ENCODE measurements around the gene TMEM248. TPM values are rescaled to one million over a fixed set of nuclear protein-coding genes. Genes with fewer than 3 reads are reported as not detected.

TMEM248 gene
- total and polyA plus RNA-seq, 10 of the 15 experiments (the other 5 are each of a cell fraction or from before 2014, with no cell fraction given) = 6.3 to 93.5 (median 64.9) TPM

DNA sequence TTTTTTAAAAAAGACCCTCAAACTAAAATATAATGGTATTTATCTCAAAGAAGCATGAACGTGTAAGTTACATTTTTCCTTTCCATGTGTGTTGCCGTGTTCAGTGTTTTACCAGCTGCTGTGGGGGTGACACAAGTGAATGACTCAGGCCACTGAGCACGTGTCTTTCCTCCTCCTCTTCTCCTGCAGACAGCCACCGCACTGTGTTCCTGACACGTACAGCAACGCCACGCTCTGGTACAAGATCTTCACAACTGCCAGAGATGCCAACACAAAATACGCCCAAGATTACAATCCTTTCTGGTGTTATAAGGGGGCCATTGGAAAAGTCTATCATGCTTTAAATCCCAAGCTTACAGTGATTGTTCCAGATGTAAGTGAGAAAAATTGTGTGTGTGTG is 29.7 kb downstream of the TMEM248 start (continued):
- no peak for TF ChIP-seq E2F8 (IDR thresholded peaks at IDR 0.05; ENCODE audit: low read depth, partially characterized antibody)

DNA sequence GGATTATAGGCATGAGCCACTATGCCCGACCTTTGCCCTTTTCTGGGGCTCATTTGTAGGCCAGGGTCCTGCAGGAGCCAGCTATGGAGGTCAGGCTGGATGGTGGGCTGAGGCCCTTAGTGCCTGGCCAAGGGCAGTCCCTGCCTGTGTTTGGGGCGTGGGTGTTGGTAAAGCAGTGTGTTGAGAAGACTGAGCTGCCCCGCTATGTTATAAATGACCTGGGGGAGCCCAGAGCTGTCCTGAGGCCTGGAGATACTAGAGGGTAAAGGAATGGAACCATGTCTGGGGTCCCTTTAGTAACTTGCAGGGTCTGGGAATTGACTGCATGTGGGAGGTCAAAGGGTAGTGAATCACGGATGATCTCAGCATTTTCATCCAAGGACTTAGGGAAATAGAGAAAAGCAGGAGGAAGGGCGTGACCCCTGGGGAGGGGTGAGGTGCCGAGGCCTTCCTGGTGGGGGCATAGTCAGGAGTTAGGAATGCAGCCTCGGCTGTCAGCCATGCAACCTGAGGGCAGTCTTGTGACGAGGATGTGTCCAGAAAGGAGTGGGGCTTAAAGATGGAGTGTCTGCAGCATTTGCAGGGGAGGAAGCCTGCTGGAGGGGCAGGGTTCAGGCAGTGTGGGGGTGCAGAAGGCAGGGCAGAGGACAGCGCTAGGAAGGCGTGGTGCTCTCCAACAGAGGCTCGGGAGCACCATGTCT is 31.5 kb downstream of the TMEM248 start:
- Histone ChIP-seq H2AFZ (ENCODE audit: control insufficient read depth, low read depth, low read length) (no peak overlapping the region), H3K27me3 (replicated peaks in 1 of 2; ENCODE audit: control insufficient read depth in 2 of 2, insufficient read depth in 2 of 2, low read length in 1 of 2) (no peaks in the 10 kb centered on the region), H3K27ac (ENCODE audit: control insufficient read depth, insufficient read depth) (no peak overlapping the region), H3K4me2 (ENCODE audit: control insufficient read depth, insufficient read depth) (no peak overlapping the region), H4K20me1 (ENCODE audit: control insufficient read depth, insufficient read depth) (no peaks in the 10 kb centered on the region), H3K9ac (ENCODE audit: control insufficient read depth, insufficient read depth, low read length) (no peak overlapping the region), H3K36me3 (ENCODE audit: control insufficient read depth in 2 of 2, insufficient read depth in 2 of 2, low read length in 1 of 2) (peaks cover 27% of the 10 kb centered on the region in 2 experiments), H3K4me1 (ENCODE audit: control insufficient read depth, insufficient read depth, low read length) (no peaks in the 10 kb centered on the region), H3K4me3 (no peak overlapping the region), H3K9me3 (replicated peaks; ENCODE audit: control insufficient read depth, insufficient read depth, low read length) (no peaks in the 10 kb centered on the region), H3K79me2 (ENCODE audit: control insufficient read depth, insufficient read depth, low read length) (no peaks in the 10 kb centered on the region)
- TF ChIP-seq HDGF (IDR thresholded peaks at IDR 0.05) = no peak
- peak; percentile 44 for TF ChIP-seq POLR2A (IDR thresholded peaks at IDR 0.05; ENCODE audit: low read depth, low read length)
- DNase-seq (ENCODE audit: low read depth, low spot score) (no peak), FAIRE-seq (no peak), ATAC-seq (no peak)
- BruUV-seq (replicated peaks) = no TSS peak
- intact Hi-C loops (cut with micrococcal nuclease; ENCODE audit: unreplicated experiment) (no loop called here), in situ Hi-C loops (cut with MboI) (no loop called here)
- RAD21 ChIA-PET (ENCODE audit: unreplicated experiment) = no interaction called here
- SMC1A ChIA-PET (ENCODE audit: uncharacterized antibody, unreplicated experiment) = no interaction called here
- POLR2A ChIA-PET = no interaction called here
- 84% methylated on average over 11 of the region's 11 CpGs for WGBS (ENCODE audit: insufficient coverage, insufficient replicate concordance, low lambda C conversion rate, missing lambda C conversion rate)
- CTCF ChIA-PET = no interaction called here

All from GM12878 (cell line).